Adrenal gland (tissue), 5 donors: ENCODE data around the gene RPS28.

Experiments
- CTCF ChIP-seq, 6 experiments: fragments of 450-650 bp in 4 of 6; fragments of 200-600 bp in 2 of 6; sonication (generic) in 1 of 6; IDR thresholded peaks; 1 replicate in 5 of 6; 2 replicates in 1 of 6; pipeline versions ENCODE4 v1.5.1 to v1.8.0; 2016 to 2021; ENCODE audit warnings: antibody characterized with exemption in 6 of 6, mild to moderate bottlenecking in 2 of 6, moderate library complexity in 1 of 6
- POLR2A ChIP-seq, 2 donors: fragments of 450-650 bp; IDR thresholded peaks; one replicate each; pipeline ENCODE4 v1.6.1; 2017; ENCODE audit warnings: antibody characterized with exemption in 2 of 2, mild to moderate bottlenecking in 2 of 2, moderate library complexity in 1 of 2
- donor health status: DM: no; HTN: no; CAD: no.

GRCh38 chr19:8316351-8317125 is 4.8 kb upstream of the RPS28 start:
- TF ChIP-seq POLR2A (IDR thresholded peaks at IDR 0.05) (no peak), CTCF (IDR thresholded peaks at IDR 0.05) (no peak)
